ENCODE data around the gene SDHB.

The SDHB gene

GRCh38 chr1:17053685-17054410, at the start of gene SDHB:
TSS of gene SDHB (minus strand) at chr1:17054032. CDS start at chr1:17054019, 13 bp downstream.
- DNase-seq, result peak; percentile 96

GRCh38 chr1:17102232-17102631, 48.4 kb upstream of the SDHB start:
- no peak for DNase-seq

GRCh38 chr1:17101261-17101660, 47.4 kb upstream of the SDHB start:
- DNase-seq, result no peak

- no peak for DNase-seq
Observed at GRCh38 chr1:17099616-17100340, 45.9 kb upstream of the SDHB start.

GRCh38 chr1:17098446-17099317, 44.9 kb upstream of the SDHB start:
- no peak for DNase-seq

- DNase-seq, result no peak
Observed at GRCh38 chr1:17097787-17098186, 44.0 kb upstream of the SDHB start.

- no peak for DNase-seq
Observed at GRCh38 chr1:17097147-17097546, 43.3 kb upstream of the SDHB start.

GRCh38 chr1:17096584-17096983, 42.8 kb upstream of the SDHB start:
- DNase-seq, result no peak

- no peak for DNase-seq
Observed at GRCh38 chr1:17095141-17095540, 41.3 kb upstream of the SDHB start.

GRCh38 chr1:17094664-17095063, 40.8 kb upstream of the SDHB start:
- no peak for DNase-seq

- no peak for DNase-seq
Observed at GRCh38 chr1:17093822-17094393, 40.1 kb upstream of the SDHB start.

GRCh38 chr1:17091252-17091651, 37.4 kb upstream of the SDHB start:
- DNase-seq, result no peak

GRCh38 chr1:17089506-17089905, 35.7 kb upstream of the SDHB start:
- DNase-seq, result no peak

GRCh38 chr1:17086751-17087150, 32.9 kb upstream of the SDHB start:
- DNase-seq, result no peak

GRCh38 chr1:17084787-17085186, 31.0 kb upstream of the SDHB start:
- DNase-seq, result no peak

- no peak for DNase-seq
Observed at GRCh38 chr1:17082761-17083160, 28.9 kb upstream of the SDHB start.

- DNase-seq, result no peak
Observed at GRCh38 chr1:17081439-17081838, 27.6 kb upstream of the SDHB start.

GRCh38 chr1:17080880-17081279, 27.0 kb upstream of the SDHB start:
- DNase-seq, result no peak

- no peak for DNase-seq
Observed at GRCh38 chr1:17080085-17080759, 26.4 kb upstream of the SDHB start.

- DNase-seq, result no peak
Observed at GRCh38 chr1:17078991-17079868, 25.4 kb upstream of the SDHB start.

GRCh38 chr1:17075470-17076255, 21.8 kb upstream of the SDHB start:
- no peak for DNase-seq

Data from DMS153 (cell line).